T-helper 17 cell (primary cell): Measurements from ENCODE around the gene NANOGP8. TPM values are rescaled to one million over a fixed set of nuclear protein-coding genes. Genes with fewer than 3 reads are reported as not detected.
"Not testable (repeated sequence)": the region's sequence is repeated elsewhere in the genome, so short reads cannot be mapped to it uniquely, and the experiment has no call there.

Source experiments
- ATAC-seq: fragments of 150-1000 bp; cut with Tn5 transposase; 2 replicates; pipeline ENCODE4 v1.10.0; 2021; ENCODE audit warnings: mild to moderate bottlenecking, moderate library complexity
- DNase-seq, 3 donors: peaks; one replicate each; pipeline versions ENCODE4 v3.0.0 to v3.0.0-alpha.2; 2020 to 2021
- H3K9me3 ChIP-seq: one replicate; pipeline ENCODE4 v1.7.0; 2013; ENCODE audit warnings: low read length, mild to moderate bottlenecking; ENCODE audit not compliant: control insufficient read depth, poor library complexity, severe bottlenecking
- H3K27ac Mint-ChIP-seq: one replicate; pipeline ENCODE4 v1.8.0; 2022; ENCODE audit warnings: mild to moderate bottlenecking, moderate library complexity, mixed read lengths
- H3K27me3 Mint-ChIP-seq: one replicate; pipeline ENCODE4 v1.8.0; 2022; ENCODE audit warnings: mixed read lengths
- H3K36me3 Mint-ChIP-seq: one replicate; pipeline ENCODE4 v1.8.0; 2022; ENCODE audit warnings: low read depth, mixed read lengths
- H3K4me1 Mint-ChIP-seq: one replicate; pipeline ENCODE4 v1.8.0; 2022; ENCODE audit warnings: mild to moderate bottlenecking, mixed read lengths
- H3K4me3 Mint-ChIP-seq: one replicate; pipeline ENCODE4 v1.8.0; 2022; ENCODE audit warnings: mild to moderate bottlenecking, moderate library complexity, mixed read lengths
- total RNA-seq, 4 donors: library from RNA in 2 of 4; stranded (reverse) in 2 of 4; gene quantifications; one replicate each; pipeline ENCODE4 v1.2.3 and lab custom pipeline; 2022 to 2026

The NANOGP8 gene, protein sequence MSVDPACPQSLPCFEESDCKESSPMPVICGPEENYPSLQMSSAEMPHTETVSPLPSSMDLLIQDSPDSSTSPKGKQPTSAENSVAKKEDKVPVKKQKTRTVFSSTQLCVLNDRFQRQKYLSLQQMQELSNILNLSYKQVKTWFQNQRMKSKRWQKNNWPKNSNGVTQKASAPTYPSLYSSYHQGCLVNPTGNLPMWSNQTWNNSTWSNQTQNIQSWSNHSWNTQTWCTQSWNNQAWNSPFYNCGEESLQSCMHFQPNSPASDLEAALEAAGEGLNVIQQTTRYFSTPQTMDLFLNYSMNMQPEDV
- total RNA-seq (not detected), total RNA-seq (lab: John Stamatoyannopoulos, UW) (0 reads per million in 2 donors)

DNA sequence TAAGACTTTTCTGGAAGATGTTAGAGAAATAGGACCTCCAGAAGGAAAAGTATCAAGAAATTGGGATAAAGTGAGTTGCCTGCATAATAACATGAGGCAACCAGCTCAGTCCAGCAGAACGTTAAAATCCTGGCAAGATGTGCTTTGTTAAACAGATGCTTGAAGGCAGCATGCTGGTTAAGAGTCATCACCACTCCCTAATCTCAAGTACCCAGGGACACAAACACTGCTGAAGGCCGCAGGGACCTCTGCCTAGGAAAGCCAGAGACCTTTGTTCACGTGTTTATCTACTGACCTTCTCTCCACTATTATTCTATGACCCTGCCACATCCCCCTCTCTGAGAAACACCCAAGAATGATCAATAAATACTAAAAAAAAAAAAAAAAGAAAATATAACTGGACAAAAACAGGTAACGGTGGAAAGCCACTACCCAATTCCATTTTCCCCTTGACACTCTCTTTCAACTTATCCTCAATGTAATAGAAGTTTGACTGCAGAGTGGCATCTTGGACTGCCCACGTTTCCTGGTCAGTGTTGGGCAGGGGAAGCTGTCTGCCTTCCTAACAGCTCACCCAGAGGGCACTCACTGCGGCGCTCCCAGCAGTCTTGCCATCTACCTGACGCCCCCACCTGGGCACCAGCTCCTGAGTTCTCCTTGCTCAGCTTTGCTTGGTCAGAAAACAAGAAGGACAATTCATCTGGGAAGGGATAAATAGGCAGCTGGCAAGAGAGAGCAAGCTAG, at the start of gene NANOGP8:
NANOGP8 (minus strand) TSS at position 120 of the 744 bp plus-strand sequence. CDS start 185 bp downstream, outside the sequence.
- H3K36me3 Mint-ChIP-seq, H3K9me3 ChIP-seq, ATAC-seq, DNase-seq, H3K4me1 Mint-ChIP-seq, H3K27ac Mint-ChIP-seq, H3K4me3 Mint-ChIP-seq: not testable (repeated sequence)
- peaks cover 21% of the 10 kb centered on the region for H3K27me3 Mint-ChIP-seq

DNA sequence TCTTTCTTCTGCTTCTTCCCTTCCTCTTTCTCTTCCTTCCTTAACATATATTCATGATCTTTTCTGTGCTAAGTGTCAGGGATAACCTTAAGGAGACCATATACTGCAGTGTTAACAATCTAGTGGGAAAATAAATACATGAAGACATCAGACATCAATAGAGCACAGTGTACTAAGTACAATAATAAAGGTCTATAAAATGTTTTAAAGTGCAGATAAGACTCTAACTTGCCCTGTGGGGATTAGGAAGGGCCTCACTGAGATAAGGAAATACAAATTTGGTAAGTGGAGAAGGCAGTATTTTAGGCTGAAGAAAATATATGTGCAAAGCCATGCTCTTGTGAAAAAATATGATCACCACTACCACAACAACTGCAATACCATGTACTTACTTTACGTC, 49.2 kb upstream of the NANOGP8 start:
- no peaks in the 10 kb centered on the region for H3K9me3 ChIP-seq
- H3K27me3 Mint-ChIP-seq = no peaks in the 10 kb centered on the region
- no peak overlapping the region for H3K27ac Mint-ChIP-seq
- no peak for ATAC-seq
- H3K4me1 Mint-ChIP-seq = no peaks in the 10 kb centered on the region
- H3K4me3 Mint-ChIP-seq = no peak overlapping the region
- no peak for DNase-seq
- no peaks in the 10 kb centered on the region for H3K36me3 Mint-ChIP-seq

DNA sequence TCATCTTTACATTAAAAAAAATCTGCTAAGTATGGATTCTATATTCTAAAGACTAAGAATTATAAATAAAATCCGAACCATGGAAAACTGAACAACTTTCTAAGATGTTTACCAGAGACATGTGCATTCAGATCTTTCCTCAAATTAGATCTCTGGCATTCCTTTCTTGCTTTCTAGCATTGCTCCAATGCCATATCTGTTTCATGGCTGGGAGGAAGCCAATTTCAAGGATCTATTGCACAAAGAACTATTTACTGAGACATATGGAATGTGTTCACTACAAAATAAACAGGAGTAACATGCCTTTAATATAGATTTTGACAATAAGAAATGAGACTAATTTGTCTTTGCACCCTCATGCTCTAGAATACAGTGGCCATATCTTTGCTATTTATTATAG, 45.1 kb upstream of the NANOGP8 start:
- ATAC-seq = no peak
- Mint-ChIP-seq H3K4me1 (no peaks in the 10 kb centered on the region), H3K27me3 (no peaks in the 10 kb centered on the region), H3K4me3 (no peak overlapping the region), H3K36me3 (no peaks in the 10 kb centered on the region), H3K27ac (no peak overlapping the region)
- no peak for DNase-seq
- H3K9me3 ChIP-seq = no peaks in the 10 kb centered on the region

DNA sequence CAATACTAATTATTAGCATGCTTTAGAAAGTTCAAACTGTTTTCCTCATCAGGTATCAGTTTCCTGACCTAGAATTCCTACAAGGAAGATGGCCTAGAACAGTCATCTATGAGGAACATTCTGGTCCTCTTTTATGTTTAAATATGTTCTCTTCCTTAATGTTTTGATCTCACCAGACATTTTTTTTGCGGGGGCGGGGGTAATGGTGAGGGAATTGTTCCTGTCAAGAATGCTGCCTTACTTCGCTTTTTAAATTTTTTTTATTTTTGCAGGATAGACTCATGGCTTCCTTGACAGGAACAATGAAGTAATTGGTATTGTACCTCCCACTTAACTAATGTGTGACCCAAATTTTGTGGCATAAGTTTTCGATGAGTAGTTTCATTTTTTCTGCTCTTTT, 44.3 kb upstream of the NANOGP8 start:
- Mint-ChIP-seq H3K27ac (no peak overlapping the region), H3K36me3 (no peaks in the 10 kb centered on the region), H3K27me3 (no peaks in the 10 kb centered on the region), H3K4me3 (no peak overlapping the region), H3K4me1 (no peaks in the 10 kb centered on the region)
- no peaks in the 10 kb centered on the region for H3K9me3 ChIP-seq
- DNase-seq (no peak), ATAC-seq (no peak)

DNA sequence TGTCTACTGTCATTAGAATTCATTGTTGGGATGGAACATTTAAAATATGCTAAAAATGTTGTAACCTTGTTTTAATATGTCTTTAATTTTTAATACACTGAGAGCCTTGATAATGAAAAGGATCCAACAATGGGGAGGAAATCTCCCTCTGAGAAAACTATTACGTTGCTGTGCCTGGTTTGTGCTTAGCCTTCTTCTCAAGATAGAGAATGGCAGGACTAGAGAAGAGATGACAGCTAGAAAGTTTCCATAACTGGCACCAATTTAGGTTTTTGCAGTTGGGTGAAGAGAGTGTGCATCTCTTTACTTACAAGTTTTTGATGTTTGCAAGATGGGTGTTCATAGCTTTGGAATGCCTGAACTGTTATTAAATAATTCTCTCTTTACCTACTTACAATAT, 42.6 kb upstream of the NANOGP8 start:
- DNase-seq (no peak), ATAC-seq (no peak)
- H3K9me3 ChIP-seq = no peaks in the 10 kb centered on the region
- H3K4me1 Mint-ChIP-seq = no peaks in the 10 kb centered on the region
- H3K4me3 Mint-ChIP-seq = no peak overlapping the region
- H3K27me3 Mint-ChIP-seq = no peaks in the 10 kb centered on the region
- no peaks in the 10 kb centered on the region for H3K36me3 Mint-ChIP-seq
- no peak overlapping the region for H3K27ac Mint-ChIP-seq

DNA sequence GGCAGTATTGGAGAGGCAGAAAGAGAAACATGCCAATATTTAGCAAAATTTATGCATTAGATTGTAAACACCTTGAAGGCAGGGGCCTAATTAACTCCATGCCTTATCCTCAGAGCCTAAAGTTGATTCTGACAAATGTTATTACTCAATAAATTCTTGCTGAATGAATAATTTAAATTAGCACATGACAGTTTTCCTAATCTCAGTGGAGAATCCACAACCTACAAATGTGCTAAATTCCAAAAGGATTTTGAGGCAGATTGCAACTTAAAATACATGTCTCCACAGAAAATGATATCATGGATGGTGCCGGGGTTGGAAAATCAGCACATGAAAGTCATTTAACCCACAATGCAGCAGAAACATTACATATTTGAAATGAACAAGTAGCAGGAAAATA, 41.1 kb upstream of the NANOGP8 start:
- ATAC-seq = no peak
- H3K4me1 Mint-ChIP-seq = no peaks in the 10 kb centered on the region
- no peak overlapping the region for H3K27ac Mint-ChIP-seq
- H3K4me3 Mint-ChIP-seq = no peak overlapping the region
- peaks cover 2% of the 10 kb centered on the region for H3K36me3 Mint-ChIP-seq
- no peak for DNase-seq
- H3K9me3 ChIP-seq = no peaks in the 10 kb centered on the region
- H3K27me3 Mint-ChIP-seq = no peaks in the 10 kb centered on the region

DNA sequence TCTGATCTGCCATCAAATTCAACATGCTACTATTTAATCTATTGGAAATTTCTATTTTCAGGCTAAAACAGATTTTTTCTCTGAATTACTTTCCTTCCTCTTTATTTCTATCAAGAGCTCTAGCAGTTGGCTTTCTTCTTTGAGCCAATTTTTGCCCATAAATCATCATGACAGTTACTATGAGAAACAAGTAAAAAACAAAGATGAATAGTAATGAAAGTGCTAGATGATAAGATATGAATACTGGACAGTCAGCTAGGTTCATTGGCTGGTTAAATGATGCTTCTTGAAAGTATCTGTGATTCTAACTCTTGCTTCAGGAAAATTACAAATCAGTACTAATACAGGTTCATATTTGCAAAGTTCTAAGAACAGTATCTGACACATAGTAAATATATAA, 38.6 kb upstream of the NANOGP8 start:
- Mint-ChIP-seq H3K36me3 (peaks cover 2% of the 10 kb centered on the region), H3K4me1 (no peaks in the 10 kb centered on the region), H3K27me3 (no peaks in the 10 kb centered on the region), H3K27ac (no peak overlapping the region), H3K4me3 (no peak overlapping the region)
- ATAC-seq (no peak), DNase-seq (no peak)
- no peaks in the 10 kb centered on the region for H3K9me3 ChIP-seq

DNA sequence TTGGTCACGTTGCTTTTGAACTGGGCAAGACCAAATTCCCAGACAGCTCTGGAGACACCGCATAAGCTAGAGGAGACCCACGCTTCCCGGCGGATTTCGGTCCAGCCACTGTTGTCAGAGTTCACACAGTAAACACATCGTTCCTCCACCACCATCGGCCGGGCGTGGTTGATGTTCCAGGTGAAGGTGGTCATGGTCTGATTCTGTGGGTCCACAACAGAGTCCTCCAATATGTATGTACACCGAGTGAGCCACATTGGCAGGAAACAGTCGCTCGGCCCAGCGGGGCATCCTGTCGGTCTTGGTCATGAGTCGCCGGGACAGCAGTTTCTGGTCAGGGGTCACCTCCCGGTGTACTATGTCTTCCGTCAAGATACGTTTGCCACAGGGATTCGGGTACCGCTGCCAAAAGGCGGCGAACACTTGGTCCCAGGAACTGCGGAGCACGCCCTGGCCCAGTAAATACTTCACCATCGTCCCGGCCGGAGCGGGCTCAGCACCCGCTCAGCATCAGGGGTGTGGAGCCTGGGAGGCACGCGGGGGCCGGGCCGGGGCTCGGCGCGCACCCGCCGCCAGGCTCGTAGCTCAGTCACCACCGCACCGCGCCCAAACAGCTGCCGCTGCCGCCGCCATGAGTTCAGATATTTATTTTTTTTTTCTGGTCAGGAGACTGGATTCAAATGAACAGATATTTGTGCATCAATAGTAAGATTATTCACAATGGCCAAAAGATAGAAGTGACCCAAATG, 36.7 kb upstream of the NANOGP8 start:
- H3K4me3 Mint-ChIP-seq = no peak overlapping the region
- peaks cover 2% of the 10 kb centered on the region for H3K36me3 Mint-ChIP-seq
- ATAC-seq = no peak
- no peaks in the 10 kb centered on the region for H3K4me1 Mint-ChIP-seq
- no peaks in the 10 kb centered on the region for H3K9me3 ChIP-seq
- DNase-seq = no peak
- H3K27me3 Mint-ChIP-seq = no peaks in the 10 kb centered on the region
- H3K27ac Mint-ChIP-seq = no peak overlapping the region

DNA sequence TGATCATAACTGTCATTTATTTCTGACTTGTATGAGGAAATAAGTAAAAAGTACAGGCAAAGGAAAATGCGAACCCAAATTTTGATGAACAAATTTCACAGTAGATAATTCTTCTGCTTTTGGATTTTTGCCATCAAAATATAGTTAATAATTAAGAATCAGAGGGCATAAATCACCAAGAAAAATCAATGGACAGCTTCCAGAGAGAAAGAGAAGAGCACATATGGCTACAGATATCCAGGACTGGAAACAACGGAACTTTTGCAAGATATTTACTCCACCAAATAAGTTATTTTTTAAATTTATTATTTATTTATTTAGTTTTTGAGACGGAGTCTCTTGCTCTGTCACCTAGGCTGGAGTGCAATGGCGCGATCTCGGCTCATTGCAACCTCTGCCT, 35.1 kb upstream of the NANOGP8 start:
- Mint-ChIP-seq H3K4me3 (no peak overlapping the region), H3K36me3 (peaks cover 2% of the 10 kb centered on the region), H3K27ac (no peak overlapping the region), H3K27me3 (no peaks in the 10 kb centered on the region), H3K4me1 (no peaks in the 10 kb centered on the region)
- ATAC-seq (no peak), DNase-seq (no peak)
- H3K9me3 ChIP-seq = no peaks in the 10 kb centered on the region

DNA sequence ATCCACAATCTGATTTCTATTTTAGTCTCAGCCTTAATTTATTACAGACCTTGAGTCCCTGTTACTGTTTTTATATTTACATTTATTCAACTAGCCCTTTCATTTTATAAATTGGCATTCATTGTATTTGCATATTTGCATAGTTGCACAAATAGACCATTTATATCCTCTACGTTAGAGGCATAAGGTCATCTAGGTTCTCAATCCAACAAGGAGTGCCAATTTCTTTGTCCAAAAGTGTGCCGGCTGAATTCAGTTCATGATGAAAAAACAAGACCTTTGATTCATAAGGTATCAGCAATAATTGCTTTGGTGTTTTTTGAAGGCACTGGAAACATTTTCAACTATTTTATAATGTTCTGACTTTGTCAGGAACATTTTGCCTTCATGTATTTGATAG, 33.9 kb upstream of the NANOGP8 start:
- no peaks in the 10 kb centered on the region for H3K9me3 ChIP-seq
- DNase-seq (no peak), ATAC-seq (no peak)
- H3K36me3 Mint-ChIP-seq = peaks cover 2% of the 10 kb centered on the region
- no peak overlapping the region for H3K4me3 Mint-ChIP-seq
- no peaks in the 10 kb centered on the region for H3K4me1 Mint-ChIP-seq
- H3K27ac Mint-ChIP-seq = no peak overlapping the region
- no peaks in the 10 kb centered on the region for H3K27me3 Mint-ChIP-seq

DNA sequence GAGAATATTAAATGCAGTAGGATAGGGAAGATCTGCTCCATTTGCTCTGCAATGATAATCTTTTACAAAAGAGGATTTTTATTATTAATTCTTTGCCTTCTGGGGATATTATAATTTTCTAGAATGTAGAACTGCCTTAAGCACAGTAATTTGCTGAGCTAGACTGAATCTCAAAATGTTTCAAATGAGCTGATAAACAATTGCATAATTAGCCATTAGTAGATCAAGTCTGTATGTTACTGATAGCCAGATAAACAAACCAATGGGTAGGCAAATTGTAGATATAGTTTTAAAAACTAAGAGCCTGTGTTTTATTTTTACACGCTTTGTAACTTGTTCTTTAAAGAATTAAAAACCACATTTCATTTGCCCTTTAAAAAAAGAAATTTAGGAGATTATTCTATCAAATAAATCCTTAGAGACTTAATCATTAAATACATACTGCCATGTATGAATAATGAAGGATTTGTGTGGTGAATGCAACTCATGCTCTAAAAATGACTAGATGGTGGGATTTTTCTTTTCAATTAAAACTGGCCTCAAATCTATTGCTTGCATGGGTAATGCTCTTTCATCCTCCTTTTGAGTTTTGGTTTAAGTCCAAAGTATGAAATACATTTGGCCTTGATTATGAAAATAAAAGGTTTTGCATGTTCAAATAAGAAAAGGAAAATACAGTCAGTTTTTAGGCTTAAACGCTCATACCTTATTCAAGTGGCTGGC, 32.6 kb upstream of the NANOGP8 start:
- H3K4me1 Mint-ChIP-seq = no peaks in the 10 kb centered on the region
- DNase-seq (no peak), ATAC-seq (no peak)
- no peak overlapping the region for H3K27ac Mint-ChIP-seq
- H3K36me3 Mint-ChIP-seq = peaks cover 2% of the 10 kb centered on the region
- H3K27me3 Mint-ChIP-seq = no peaks in the 10 kb centered on the region
- no peaks in the 10 kb centered on the region for H3K9me3 ChIP-seq
- no peak overlapping the region for H3K4me3 Mint-ChIP-seq

DNA sequence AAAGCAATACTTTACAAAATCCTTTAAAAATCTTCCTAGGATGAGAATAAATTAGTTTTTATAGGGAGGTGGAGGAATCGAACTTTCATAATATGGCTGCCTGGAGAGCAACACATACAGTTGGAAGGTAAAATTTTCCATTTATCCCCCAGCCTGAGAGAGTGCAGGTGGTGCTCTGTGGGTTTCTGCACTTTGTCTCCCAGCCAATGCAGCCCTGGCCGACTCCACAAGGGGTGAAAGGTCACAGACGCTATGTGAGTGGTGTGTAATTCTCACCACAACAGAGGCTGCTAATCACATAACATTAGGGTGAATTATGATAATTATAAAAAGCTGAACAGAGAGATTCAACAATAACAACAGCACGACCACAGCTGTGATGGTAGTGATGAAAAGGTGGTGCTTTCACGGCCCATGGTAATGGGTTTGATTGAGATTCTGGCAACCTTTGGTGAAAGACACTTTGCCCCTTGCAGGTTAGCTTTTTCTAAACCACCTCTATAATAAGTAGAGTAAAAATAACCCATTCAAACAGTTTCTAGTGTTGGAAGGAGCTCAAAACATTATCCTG, 30.1 kb upstream of the NANOGP8 start:
- Mint-ChIP-seq H3K27me3 (no peaks in the 10 kb centered on the region), H3K27ac (no peak overlapping the region), H3K36me3 (no peaks in the 10 kb centered on the region), H3K4me3 (no peak overlapping the region), H3K4me1 (no peaks in the 10 kb centered on the region)
- DNase-seq = no peak
- no peaks in the 10 kb centered on the region for H3K9me3 ChIP-seq
- ATAC-seq = no peak

DNA sequence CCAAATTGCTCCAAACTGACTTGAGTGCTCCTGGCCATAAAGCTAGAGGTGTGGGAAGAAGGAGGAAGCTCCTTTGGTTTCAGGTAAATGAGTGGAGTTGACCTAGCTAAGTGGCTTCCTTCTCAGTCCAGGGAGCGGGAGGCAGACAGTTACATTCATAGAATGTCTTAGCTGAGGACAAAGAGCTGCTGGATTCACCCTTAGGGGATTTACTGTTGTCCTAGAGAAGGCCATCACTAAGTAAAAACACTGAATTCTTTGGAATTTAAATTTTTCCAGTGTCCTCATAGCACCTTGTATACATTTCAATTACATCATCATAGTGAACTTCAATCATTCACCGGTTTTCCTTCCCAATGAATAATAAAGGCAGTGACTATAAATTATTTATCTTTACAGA, 27.3 kb upstream of the NANOGP8 start:
- H3K4me3 Mint-ChIP-seq = no peak overlapping the region
- no peaks in the 10 kb centered on the region for H3K4me1 Mint-ChIP-seq
- H3K27ac Mint-ChIP-seq = no peak overlapping the region
- H3K36me3 Mint-ChIP-seq = no peaks in the 10 kb centered on the region
- no peak for ATAC-seq
- DNase-seq = no peak
- no peaks in the 10 kb centered on the region for H3K9me3 ChIP-seq
- no peaks in the 10 kb centered on the region for H3K27me3 Mint-ChIP-seq
